ENCODE measurements around the gene SORCS2. TPM values are rescaled to one million over a fixed set of nuclear protein-coding genes. Genes with fewer than 3 reads are reported as not detected.

SORCS2 gene
- total and polyA plus RNA-seq, 2 donors (not counting 1 experiment from before 2014, with no cell fraction given) = not detected

GRCh38 chr4:7788694-7789425 lies 596.5 kb downstream of the SORCS2 start:
- Histone ChIP-seq H3K4me3 (ENCODE audit: control extremely low read depth in 1 of 5, extremely low read depth in 1 of 5, insufficient read depth in 1 of 5, low read depth in 2 of 5, low read length in 4 of 5) (no peak overlapping the region), H3K27me3 (replicated peaks in 1 of 4; ENCODE audit: control extremely low read depth in 1 of 4, control insufficient read depth in 3 of 4, insufficient read depth in 4 of 4, low read length in 3 of 4) (no peaks in the 10 kb centered on the region), H3K4me2 (replicated peaks; ENCODE audit: low read depth, low read length, poor library complexity, severe bottlenecking) (no peak overlapping the region), H3K27ac (ENCODE audit: low read length in 2 of 2) (no peak overlapping the region), H3K9me3 (ENCODE audit: control extremely low read depth in 1 of 3, control insufficient read depth in 2 of 3, insufficient read depth in 1 of 3, low read length in 2 of 3) (no peaks in the 10 kb centered on the region), H3K4me1 (ENCODE audit: control insufficient read depth in 2 of 2, insufficient read depth in 2 of 2, low read length in 2 of 2) (no peaks in the 10 kb centered on the region), H2AFZ (ENCODE audit: insufficient read depth, low read depth, low read length, poor library complexity, severe bottlenecking) (no peak overlapping the region), H3K79me2 (ENCODE audit: control insufficient read depth, insufficient read depth, low read length) (no peaks in the 10 kb centered on the region), H4K20me1 (ENCODE audit: control insufficient read depth, insufficient read depth, low read length, poor library complexity, severe bottlenecking) (no peaks in the 10 kb centered on the region), H3K9ac (ENCODE audit: low read length) (no peak overlapping the region), H3K36me3 (replicated peaks in 1 of 2; ENCODE audit: control extremely low read depth in 1 of 2, control insufficient read depth in 1 of 2, extremely low read depth in 1 of 2, insufficient read depth in 2 of 2, low read length in 1 of 2) (no peaks in the 10 kb centered on the region)
- 92% methylated on average over 9 of the region's 13 CpGs for WGBS (ENCODE audit: insufficient coverage)
- Mint-ChIP-seq H3K27ac (no peak overlapping the region), H3K27me3 (peaks cover 25% of the 10 kb centered on the region), H3K9me3 (ENCODE audit: insufficient read depth) (no peaks in the 10 kb centered on the region), H3K4me1 (peaks cover 10% of the 10 kb centered on the region), H3K4me3 (no peak overlapping the region)
- ChIA-PET POLR2A (no interaction called here), CTCF (no interaction called here)
- TF ChIP-seq EZH2 (IDR thresholded peaks at IDR 0.05; ENCODE audit: borderline replicate concordance, insufficient read depth, low read depth, low read length, poor library complexity, severe bottlenecking) = no peak
- no peak for TF ChIP-seq CTCF (IDR thresholded peaks at IDR 0.05)
- intact Hi-C loops (cut with micrococcal nuclease) = no loop called here
- no peak for DNase-seq
- ATAC-seq (ENCODE audit: low read depth) = no peak

GRCh38 chr4:7790023-7790422 lies 597.7 kb downstream of the SORCS2 start:
- ATAC-seq (ENCODE audit: low read depth) = no peak
- intact Hi-C loops (cut with micrococcal nuclease) = no loop called here
- Mint-ChIP-seq H3K4me3 (no peak overlapping the region), H3K9me3 (ENCODE audit: insufficient read depth) (no peaks in the 10 kb centered on the region), H3K27ac (no peak overlapping the region), H3K27me3 (peaks cover 25% of the 10 kb centered on the region), H3K4me1 (peaks cover 10% of the 10 kb centered on the region)
- H3K27ac ChIP-seq (ENCODE audit: low read length in 2 of 2) = no peak overlapping the region
- 100% methylated on average over 1 of the region's 2 CpGs for WGBS (ENCODE audit: insufficient coverage)
- POLR2A ChIA-PET = no interaction called here
- no peaks in the 10 kb centered on the region for H3K79me2 ChIP-seq (ENCODE audit: control insufficient read depth, insufficient read depth, low read length)
- no peaks in the 10 kb centered on the region for H3K27me3 ChIP-seq (replicated peaks in 1 of 4; ENCODE audit: control extremely low read depth in 1 of 4, control insufficient read depth in 3 of 4, insufficient read depth in 4 of 4, low read length in 3 of 4)
- no peak for DNase-seq
- no peak overlapping the region for H3K4me2 ChIP-seq (replicated peaks; ENCODE audit: low read depth, low read length, poor library complexity, severe bottlenecking)
- no peak overlapping the region for H2AFZ ChIP-seq (ENCODE audit: insufficient read depth, low read depth, low read length, poor library complexity, severe bottlenecking)
- TF ChIP-seq CTCF (IDR thresholded peaks at IDR 0.05) (no peak), EZH2 (IDR thresholded peaks at IDR 0.05; ENCODE audit: borderline replicate concordance, insufficient read depth, low read depth, low read length, poor library complexity, severe bottlenecking) (no peak)
- no peaks in the 10 kb centered on the region for H3K4me1 ChIP-seq (ENCODE audit: control insufficient read depth in 2 of 2, insufficient read depth in 2 of 2, low read length in 2 of 2)
- no peaks in the 10 kb centered on the region for H3K36me3 ChIP-seq (replicated peaks in 1 of 2; ENCODE audit: control extremely low read depth in 1 of 2, control insufficient read depth in 1 of 2, extremely low read depth in 1 of 2, insufficient read depth in 2 of 2, low read length in 1 of 2)
- CTCF ChIA-PET = interaction anchor here (0.6 to 2.2 kb wide), 2 partner anchors 10 to 14 kb away, joined by 4 to 8 read pairs; no protein-coding TSS in a partner anchor
- H3K9me3 ChIP-seq (ENCODE audit: control extremely low read depth in 1 of 3, control insufficient read depth in 2 of 3, insufficient read depth in 1 of 3, low read length in 2 of 3) = no peaks in the 10 kb centered on the region
- no peaks in the 10 kb centered on the region for H4K20me1 ChIP-seq (ENCODE audit: control insufficient read depth, insufficient read depth, low read length, poor library complexity, severe bottlenecking)
- H3K4me3 ChIP-seq (ENCODE audit: control extremely low read depth in 1 of 5, extremely low read depth in 1 of 5, insufficient read depth in 1 of 5, low read depth in 2 of 5, low read length in 4 of 5) = no peak overlapping the region
- no peak overlapping the region for H3K9ac ChIP-seq (ENCODE audit: low read length)
